Measurements from ENCODE around the gene SRPK2. TPM values are rescaled to one million over a fixed set of nuclear protein-coding genes. Genes with fewer than 3 reads are reported as not detected.

SRPK2 gene
- total and polyA plus RNA-seq, 5 donors: 10.4 to 32.4 (median 31.3) TPM

- no peak overlapping the region for H3K4me3 ChIP-seq (ENCODE audit: low read length)
- DNase-seq: no peak
- no peaks in the 10 kb centered on the region for H3K27me3 ChIP-seq (ENCODE audit: control insufficient read depth, insufficient read depth)
- no peaks in the 10 kb centered on the region for H3K9me3 ChIP-seq (ENCODE audit: control insufficient read depth, low read length)
- intact Hi-C loops (cut with DNase I): no loop called here
- H3K27ac ChIP-seq (ENCODE audit: low read length): no peak overlapping the region
- ATAC-seq: no peak
- 17% methylated on average over 1 of the region's 1 CpG for WGBS
- peaks cover 3% of the 10 kb centered on the region for H3K4me1 ChIP-seq (ENCODE audit: control insufficient read depth, insufficient read depth, low read length)
Measured at GRCh38 chr7:105257338-105257737, 131.4 kb downstream of the SRPK2 start.

- H3K4me3 ChIP-seq (ENCODE audit: low read length): no peak overlapping the region
- intact Hi-C loops (cut with DNase I): no loop called here
- no peak overlapping the region for H3K27ac ChIP-seq (ENCODE audit: low read length)
- no peaks in the 10 kb centered on the region for H3K9me3 ChIP-seq (ENCODE audit: control insufficient read depth, low read length)
- ATAC-seq: no peak
- no peak for DNase-seq
- no peaks in the 10 kb centered on the region for H3K27me3 ChIP-seq (ENCODE audit: control insufficient read depth, insufficient read depth)
- peaks cover 3% of the 10 kb centered on the region for H3K4me1 ChIP-seq (ENCODE audit: control insufficient read depth, insufficient read depth, low read length)
- WGBS: 61% methylated on average over 2 of the region's 2 CpGs
Measured at GRCh38 chr7:105256761-105257231, 131.9 kb downstream of the SRPK2 start.

GRCh38 chr7:105250706-105251105 lies 138.0 kb downstream of the SRPK2 start:
- H3K27ac ChIP-seq (ENCODE audit: low read length): no peak overlapping the region
- no peak overlapping the region for H3K4me3 ChIP-seq (ENCODE audit: low read length)
- no peaks in the 10 kb centered on the region for H3K27me3 ChIP-seq (ENCODE audit: control insufficient read depth, insufficient read depth)
- no peaks in the 10 kb centered on the region for H3K9me3 ChIP-seq (ENCODE audit: control insufficient read depth, low read length)
- ATAC-seq (no peak), DNase-seq (no peak)
- WGBS: 89% methylated on average over 3 of the region's 3 CpGs
- intact Hi-C loops (cut with DNase I): no loop called here
- peaks cover 2% of the 10 kb centered on the region for H3K4me1 ChIP-seq (ENCODE audit: control insufficient read depth, insufficient read depth, low read length)

- H3K4me3 ChIP-seq (ENCODE audit: low read length): no peak overlapping the region
- peaks cover 2% of the 10 kb centered on the region for H3K4me1 ChIP-seq (ENCODE audit: control insufficient read depth, insufficient read depth, low read length)
- intact Hi-C loops (cut with DNase I): no loop called here
- H3K9me3 ChIP-seq (ENCODE audit: control insufficient read depth, low read length): no peaks in the 10 kb centered on the region
- 96% methylated on average over 4 of the region's 4 CpGs for WGBS
- ATAC-seq (no peak), DNase-seq (no peak)
- no peak overlapping the region for H3K27ac ChIP-seq (ENCODE audit: low read length)
- H3K27me3 ChIP-seq (ENCODE audit: control insufficient read depth, insufficient read depth): no peaks in the 10 kb centered on the region
Measured at GRCh38 chr7:105250239-105250638, 138.5 kb downstream of the SRPK2 start.

- H3K9me3 ChIP-seq (ENCODE audit: control insufficient read depth, low read length): no peaks in the 10 kb centered on the region
- H3K4me3 ChIP-seq (ENCODE audit: low read length): no peak overlapping the region
- ATAC-seq: no peak
- DNase-seq: no peak
- H3K27ac ChIP-seq (ENCODE audit: low read length): no peak overlapping the region
- intact Hi-C loops (cut with DNase I): no loop called here
- no peaks in the 10 kb centered on the region for H3K27me3 ChIP-seq (ENCODE audit: control insufficient read depth, insufficient read depth)
- peaks cover 5% of the 10 kb centered on the region for H3K4me1 ChIP-seq (ENCODE audit: control insufficient read depth, insufficient read depth, low read length)
Measured at GRCh38 chr7:105249216-105249615, 139.5 kb downstream of the SRPK2 start.

GRCh38 chr7:105246679-105247078 lies 142.0 kb downstream of the SRPK2 start:
- no peak overlapping the region for H3K27ac ChIP-seq (ENCODE audit: low read length)
- DNase-seq (no peak), ATAC-seq (no peak)
- no peaks in the 10 kb centered on the region for H3K27me3 ChIP-seq (ENCODE audit: control insufficient read depth, insufficient read depth)
- H3K4me3 ChIP-seq (ENCODE audit: low read length): no peak overlapping the region
- intact Hi-C loops (cut with DNase I): no loop called here
- H3K4me1 ChIP-seq (ENCODE audit: control insufficient read depth, insufficient read depth, low read length): peaks cover 4% of the 10 kb centered on the region
- H3K9me3 ChIP-seq (ENCODE audit: control insufficient read depth, low read length): no peaks in the 10 kb centered on the region

- WGBS: 59% methylated on average over 4 of the region's 4 CpGs
- intact Hi-C loops (cut with DNase I): no loop called here
- DNase-seq (no peak), ATAC-seq (no peak)
- H3K4me3 ChIP-seq (ENCODE audit: low read length): no peak overlapping the region
- H3K27me3 ChIP-seq (ENCODE audit: control insufficient read depth, insufficient read depth): no peaks in the 10 kb centered on the region
- H3K4me1 ChIP-seq (ENCODE audit: control insufficient read depth, insufficient read depth, low read length): peaks cover 3% of the 10 kb centered on the region
- H3K9me3 ChIP-seq (ENCODE audit: control insufficient read depth, low read length): no peaks in the 10 kb centered on the region
- no peak overlapping the region for H3K27ac ChIP-seq (ENCODE audit: low read length)
Measured at GRCh38 chr7:105246256-105246655, 142.5 kb downstream of the SRPK2 start.

GRCh38 chr7:105245398-105246114 lies 143.2 kb downstream of the SRPK2 start:
- Histone ChIP-seq H3K27ac (ENCODE audit: low read length) (peak overlapping the region; percentile 91), H3K4me3 (ENCODE audit: low read length) (no peak overlapping the region), H3K27me3 (ENCODE audit: control insufficient read depth, insufficient read depth) (no peaks in the 10 kb centered on the region), H3K4me1 (ENCODE audit: control insufficient read depth, insufficient read depth, low read length) (peaks cover 3% of the 10 kb centered on the region), H3K9me3 (ENCODE audit: control insufficient read depth, low read length) (no peaks in the 10 kb centered on the region)
- DNase-seq (no peak), ATAC-seq (peak; percentile 17 to 37)
- intact Hi-C loops (cut with DNase I): no loop called here
- 38% methylated on average over 12 of the region's 12 CpGs for WGBS

- Histone ChIP-seq H3K27me3 (ENCODE audit: control insufficient read depth, insufficient read depth) (no peaks in the 10 kb centered on the region), H3K9me3 (ENCODE audit: control insufficient read depth, low read length) (no peaks in the 10 kb centered on the region), H3K4me3 (ENCODE audit: low read length) (no peak overlapping the region), H3K27ac (ENCODE audit: low read length) (peak overlapping the region; percentile 25), H3K4me1 (ENCODE audit: control insufficient read depth, insufficient read depth, low read length) (peaks cover 3% of the 10 kb centered on the region)
- DNase-seq (peak; percentile 76 to 87 (median 87)), ATAC-seq (peak; percentile 85 to 96)
- intact Hi-C loops (cut with DNase I): no loop called here
- 69% methylated on average over 28 of the region's 28 CpGs for WGBS
Measured at GRCh38 chr7:105244594-105244993, 144.1 kb downstream of the SRPK2 start.

- Histone ChIP-seq H3K27ac (ENCODE audit: low read length) (no peak overlapping the region), H3K4me3 (ENCODE audit: low read length) (no peak overlapping the region), H3K4me1 (ENCODE audit: control insufficient read depth, insufficient read depth, low read length) (peaks cover 5% of the 10 kb centered on the region), H3K27me3 (ENCODE audit: control insufficient read depth, insufficient read depth) (no peaks in the 10 kb centered on the region), H3K9me3 (ENCODE audit: control insufficient read depth, low read length) (no peaks in the 10 kb centered on the region)
- 87% methylated on average over 3 of the region's 3 CpGs for WGBS
- intact Hi-C loops (cut with DNase I): no loop called here
- DNase-seq (no peak), ATAC-seq (no peak)
Measured at GRCh38 chr7:105241198-105241597, 147.5 kb downstream of the SRPK2 start.

- Histone ChIP-seq H3K4me1 (ENCODE audit: control insufficient read depth, insufficient read depth, low read length) (peaks cover 2% of the 10 kb centered on the region), H3K27ac (ENCODE audit: low read length) (no peak overlapping the region), H3K27me3 (ENCODE audit: control insufficient read depth, insufficient read depth) (no peaks in the 10 kb centered on the region), H3K4me3 (ENCODE audit: low read length) (no peak overlapping the region), H3K9me3 (ENCODE audit: control insufficient read depth, low read length) (no peaks in the 10 kb centered on the region)
- DNase-seq (no peak), ATAC-seq (no peak)
- intact Hi-C loops (cut with DNase I): no loop called here
- WGBS: 96% methylated on average over 5 of the region's 5 CpGs
Measured at GRCh38 chr7:105238198-105238765, 150.4 kb downstream of the SRPK2 start.
